Measurements from ENCODE around the gene GLIS1.

DNA sequence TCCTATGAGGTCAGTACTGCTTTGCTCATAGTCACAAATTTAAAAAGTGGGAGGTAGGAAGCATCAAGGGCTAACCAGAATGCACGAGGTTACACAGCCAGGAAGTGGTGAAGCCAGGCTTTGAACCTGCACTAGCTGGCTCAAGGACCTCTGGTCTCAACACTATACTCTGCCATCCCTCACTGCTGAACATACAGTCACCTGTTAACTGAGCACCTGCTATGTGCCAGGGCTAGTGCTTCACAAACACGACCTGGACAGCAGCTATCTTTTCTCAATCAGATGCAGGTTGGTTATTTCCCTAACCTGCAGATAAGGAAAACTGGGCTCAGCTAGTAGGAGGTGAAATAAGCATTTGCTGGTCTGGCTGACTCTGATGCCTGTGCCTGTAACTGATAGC, 73.0 kb downstream of the GLIS1 start:
- TF ChIP-seq, protein P1, sequence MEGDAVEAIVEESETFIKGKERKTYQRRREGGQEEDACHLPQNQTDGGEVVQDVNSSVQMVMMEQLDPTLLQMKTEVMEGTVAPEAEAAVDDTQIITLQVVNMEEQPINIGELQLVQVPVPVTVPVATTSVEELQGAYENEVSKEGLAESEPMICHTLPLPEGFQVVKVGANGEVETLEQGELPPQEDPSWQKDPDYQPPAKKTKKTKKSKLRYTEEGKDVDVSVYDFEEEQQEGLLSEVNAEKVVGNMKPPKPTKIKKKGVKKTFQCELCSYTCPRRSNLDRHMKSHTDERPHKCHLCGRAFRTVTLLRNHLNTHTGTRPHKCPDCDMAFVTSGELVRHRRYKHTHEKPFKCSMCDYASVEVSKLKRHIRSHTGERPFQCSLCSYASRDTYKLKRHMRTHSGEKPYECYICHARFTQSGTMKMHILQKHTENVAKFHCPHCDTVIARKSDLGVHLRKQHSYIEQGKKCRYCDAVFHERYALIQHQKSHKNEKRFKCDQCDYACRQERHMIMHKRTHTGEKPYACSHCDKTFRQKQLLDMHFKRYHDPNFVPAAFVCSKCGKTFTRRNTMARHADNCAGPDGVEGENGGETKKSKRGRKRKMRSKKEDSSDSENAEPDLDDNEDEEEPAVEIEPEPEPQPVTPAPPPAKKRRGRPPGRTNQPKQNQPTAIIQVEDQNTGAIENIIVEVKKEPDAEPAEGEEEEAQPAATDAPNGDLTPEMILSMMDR (conservative IDR thresholded peaks at IDR 0.05) = no peak
- no peak for TF ChIP-seq EZH2 (IDR thresholded peaks at IDR 0.05; ENCODE audit: low read depth)

Measured in PC-9 (cell line).